HCT116 (cell line): ENCODE measurements around the gene TLCD5. TPM values are rescaled to one million over a fixed set of nuclear protein-coding genes. Genes with fewer than 3 reads are reported as not detected.

Source experiments
- ATAC-seq: fragments of 200-7000 bp; cut with Tn5 transposase; 2 replicates; pipeline ENCODE4 v1.9.1; 2020; ENCODE audit warnings: mild to moderate bottlenecking, moderate library complexity
- BruUV-seq: library from RNA; stranded (reverse); fragments of 400-500 nt; replicated peaks from 2 replicates; lab custom pipeline; 2021; lab: Mats Ljungman, UMichigan
- CTCF ChIA-PET: fragments of 300-600 bp; sonication (Branson Sonifier 250); formaldehyde crosslinking; loops from one replicate; lab custom pipeline; 2021; ENCODE audit warnings: antibody characterized with exemption; lab: Charles Lee
- POLR2A ChIA-PET: fragments of 300-600, 350-600 bp; sonication (Branson Sonifier 250); formaldehyde crosslinking; loops from one replicate; lab custom pipeline; 2021; ENCODE audit warnings: antibody characterized with exemption; lab: Charles Lee
- RAD21 ChIA-PET, 2 experiments: fragments of 300-600 bp; sonication (Branson Sonifier 250); formaldehyde crosslinking; loops; one replicate each; lab custom pipeline; 2023; ENCODE audit warnings: low total read pairs in 2 of 2; ENCODE audit not compliant: uncharacterized antibody in 2 of 2, unreplicated experiment in 2 of 2, low non-redundant PET in 1 of 2; lab: Charles Lee
- DNase-seq: peaks from one replicate; pipeline ENCODE4 v3.0.0-alpha.2; 2010; ENCODE audit warnings: low read depth, low spot score
- H2AFZ ChIP-seq: fragments of 200-600 bp; shearing (Covaris generic), sonication (generic); 2 replicates; pipeline ENCODE4 v1.6.1; 2017; ENCODE audit warnings: low read depth, mixed run types, mixed read lengths, antibody characterized with exemption, low read length; ENCODE audit not compliant: poor library complexity, severe bottlenecking
- H3K27ac ChIP-seq: 2 replicates; pipeline ENCODE4 v1.5.1; 2012; ENCODE audit warnings: low read depth, low read length
- H3K27me3 ChIP-seq: fragments of 200-600 bp; sonication (generic); 2 replicates; pipeline ENCODE4 v1.6.1; 2016; ENCODE audit warnings: mixed run types, low read length, mixed read lengths; ENCODE audit not compliant: insufficient read depth
- H3K36me3 ChIP-seq, 2 experiments: fragments of 200-500 bp in 1 of 2; fragments of 200-600 bp in 1 of 2; sonication (Bioruptor generic) in 1 of 2; sonication (generic) in 1 of 2; 2 replicates each; pipeline versions ENCODE4 v1.5.1 to v1.6.1; 2014 to 2016; ENCODE audit warnings: low read length in 2 of 2, inconsistent platforms in 1 of 2, mixed read lengths in 1 of 2, mixed run types in 1 of 2; ENCODE audit not compliant: insufficient read depth in 2 of 2, control insufficient read depth in 1 of 2
- H3K4me1 ChIP-seq, 2 experiments: fragments of 200-600 bp in 1 of 2; sonication (generic) in 1 of 2; 2 replicates each; pipeline versions ENCODE4 v1.5.1 to v1.6.1; 2012 to 2017; ENCODE audit warnings: low read length in 2 of 2, inconsistent platforms in 1 of 2, mild to moderate bottlenecking in 1 of 2, mixed read lengths in 1 of 2, mixed run types in 1 of 2, moderate library complexity in 1 of 2; ENCODE audit not compliant: insufficient read depth in 2 of 2, control insufficient read depth in 1 of 2
- H3K4me2 ChIP-seq: fragments of 200-600 bp; sonication (generic); 2 replicates; pipeline ENCODE4 v1.6.1; 2017; ENCODE audit warnings: mixed run types, low read length, mixed read lengths
- H3K4me3 ChIP-seq, 2 experiments: fragments of 200-600 bp in 1 of 2; sonication (generic) in 1 of 2; replicated peaks in 1 of 2; 2 replicates each; pipeline ENCODE4 v1.5.1; 2011 to 2016; ENCODE audit warnings: low read length in 2 of 2, control low read depth in 1 of 2, low read depth in 1 of 2, mild to moderate bottlenecking in 1 of 2, mixed read lengths in 1 of 2, mixed run types in 1 of 2
- H3K79me2 ChIP-seq: fragments of 200-600 bp; sonication (generic); 2 replicates; pipeline ENCODE4 v1.6.1; 2017; ENCODE audit warnings: mild to moderate bottlenecking, mixed run types, low read length, moderate library complexity, mixed read lengths; ENCODE audit not compliant: insufficient read depth
- H3K9ac ChIP-seq: fragments of 200-600 bp; sonication (generic); 2 replicates; pipeline ENCODE4 v1.6.1; 2016; ENCODE audit warnings: low read length, mixed read lengths
- H3K9me2 ChIP-seq: fragments of 200-600 bp; sonication (generic), shearing (Covaris generic); 2 replicates; pipeline ENCODE4 v1.6.1; 2017; ENCODE audit warnings: mixed run types, mild to moderate bottlenecking, moderate library complexity; ENCODE audit not compliant: insufficient read depth
- H3K9me3 ChIP-seq, 2 experiments: fragments of 200-500 bp in 1 of 2; fragments of 200-600 bp in 1 of 2; sonication (Bioruptor generic) in 1 of 2; sonication (generic) in 1 of 2; 2 replicates each; pipeline ENCODE4 v1.6.1; 2014 to 2017; ENCODE audit warnings: low read length in 2 of 2, mixed read lengths in 2 of 2, inconsistent platforms in 1 of 2, low read depth in 1 of 2, mild to moderate bottlenecking in 1 of 2, mixed run types in 1 of 2, moderate library complexity in 1 of 2; ENCODE audit not compliant: control insufficient read depth in 1 of 2, insufficient read depth in 1 of 2
- H4K20me1 ChIP-seq: fragments of 200-600 bp; sonication (generic), shearing (Covaris generic); 2 replicates; pipeline ENCODE4 v1.6.1; 2017; ENCODE audit warnings: mixed run types, mild to moderate bottlenecking, moderate library complexity; ENCODE audit not compliant: insufficient read depth
- ATF3 ChIP-seq: IDR thresholded peaks from 2 replicates; pipeline ENCODE4 v1.6.1; 2012
- EGR1 ChIP-seq: IDR thresholded peaks from 2 replicates; pipeline ENCODE4 v1.6.1; 2012; ENCODE audit warnings: low read depth
- ELF1 ChIP-seq: IDR thresholded peaks from 2 replicates; pipeline ENCODE4 v1.6.1; 2012; ENCODE audit warnings: low read depth, borderline replicate concordance
- EZH2 ChIP-seq: fragments of 200-600 bp; sonication (generic); IDR thresholded peaks from 2 replicates; pipeline ENCODE4 v1.6.1; 2017; ENCODE audit warnings: antibody characterized with exemption, mixed run types
- EZH2phosphoT487 ChIP-seq: fragments of 200-600 bp; IDR thresholded peaks from 2 replicates; pipeline ENCODE4 v1.6.1; 2018; ENCODE audit warnings: antibody characterized with exemption, borderline replicate concordance
- JUND ChIP-seq: IDR thresholded peaks from 2 replicates; pipeline ENCODE4 v1.6.1; 2012
- REST ChIP-seq: IDR thresholded peaks from 2 replicates; pipeline ENCODE4 v1.6.1; 2012; ENCODE audit warnings: low read depth
- SP1 ChIP-seq: IDR thresholded peaks from 2 replicates; pipeline ENCODE4 v1.6.1; 2012; ENCODE audit warnings: low read depth
- TCF7L2 ChIP-seq: IDR thresholded peaks from 2 replicates; pipeline ENCODE4 v1.7.0; 2011; ENCODE audit warnings: borderline replicate concordance, inconsistent platforms; ENCODE audit not compliant: insufficient read depth, insufficient read length; ENCODE audit errors: extremely low read depth
- ZFX ChIP-seq: fragments of 450-650 bp; IDR thresholded peaks from 2 replicates; pipeline ENCODE4 v1.6.1; 2017
- ZNF274 ChIP-seq: fragments of 200-500 bp; sonication (Bioruptor generic); IDR thresholded peaks from 2 replicates; pipeline ENCODE4 v1.6.1; 2014; ENCODE audit warnings: mild to moderate bottlenecking, low read depth, low read length, inconsistent platforms
- intact Hi-C: fragments of 100-400 bp; cut with micrococcal nuclease; formaldehyde crosslinking; loops from 2 replicates; pipeline ENCODE4 v1.10.0; 2022
- total RNA-seq: library from RNA; stranded (reverse); gene quantifications from one replicate; pipeline ENCODE4 v1.2.1, GENCODE V29; 2021; ENCODE audit not compliant: unreplicated experiment
- TF ChIP-seq, protein P1 (sequence below), 3 experiments: fragments of 200-600 bp in 1 of 3; sonication (generic) in 1 of 3; IDR thresholded peaks in 2 of 3; conservative IDR thresholded peaks in 1 of 3; 2 replicates each; pipeline ENCODE4 v1.5.1; 2012 to 2017; ENCODE audit warnings: low read depth in 2 of 3, low read length in 2 of 3, antibody characterized with exemption in 1 of 3, borderline replicate concordance in 1 of 3, control low read depth in 1 of 3, mild to moderate bottlenecking in 1 of 3, mixed read lengths in 1 of 3, mixed run types in 1 of 3, moderate library complexity in 1 of 3; ENCODE audit not compliant: insufficient read depth in 1 of 3

TLCD5 gene
- total RNA-seq, 1 experiment from 2014 or later: 9.1 TPM

DNA sequence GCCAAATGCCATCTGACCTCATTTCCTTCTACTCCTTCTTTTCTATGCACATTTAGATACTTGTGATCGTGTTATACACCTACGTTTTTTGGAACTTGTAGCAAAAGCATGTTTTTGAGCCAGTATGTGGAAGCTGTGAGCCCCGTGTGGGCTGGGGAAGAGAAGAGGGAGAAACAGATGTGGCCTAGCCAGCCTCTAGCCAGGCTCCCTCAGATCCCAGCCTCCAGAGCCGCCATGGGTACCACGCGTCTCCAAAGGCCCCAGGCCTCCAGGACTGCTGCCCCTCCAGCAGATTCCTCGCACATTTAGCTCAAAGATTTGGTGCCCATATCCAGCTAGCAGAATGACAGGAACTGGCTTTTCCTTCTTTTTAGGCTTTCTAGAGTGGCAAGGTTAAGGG is 17.0 kb upstream of the TLCD5 start:
- Histone ChIP-seq H3K27me3 (no peaks in the 10 kb centered on the region), H3K9ac (no peak overlapping the region), H3K79me2 (no peaks in the 10 kb centered on the region), H3K36me3 (no peaks in the 10 kb centered on the region), H4K20me1 (no peaks in the 10 kb centered on the region), H3K27ac (no peak overlapping the region), H3K4me3 (no peak overlapping the region), H3K9me2 (no peaks in the 10 kb centered on the region), H3K9me3 (no peaks in the 10 kb centered on the region), H2AFZ (no peak overlapping the region), H3K4me1 (peaks cover 20 to 60% of the 10 kb centered on the region in 2 experiments), H3K4me2 (peak overlapping the region; percentile 33)
- TF ChIP-seq ELF1: no peak
- TF ChIP-seq SP1: no peak
- TF ChIP-seq ZFX: no peak
- no peak for TF ChIP-seq EGR1
- no peak for TF ChIP-seq ZNF274
- TF ChIP-seq REST: no peak
- TF ChIP-seq TCF7L2: no peak
- no peak for TF ChIP-seq EZH2
- no peak for TF ChIP-seq JUND
- no peak for TF ChIP-seq ATF3
- no peak for TF ChIP-seq EZH2phosphoT487
- TF ChIP-seq, protein P1, sequence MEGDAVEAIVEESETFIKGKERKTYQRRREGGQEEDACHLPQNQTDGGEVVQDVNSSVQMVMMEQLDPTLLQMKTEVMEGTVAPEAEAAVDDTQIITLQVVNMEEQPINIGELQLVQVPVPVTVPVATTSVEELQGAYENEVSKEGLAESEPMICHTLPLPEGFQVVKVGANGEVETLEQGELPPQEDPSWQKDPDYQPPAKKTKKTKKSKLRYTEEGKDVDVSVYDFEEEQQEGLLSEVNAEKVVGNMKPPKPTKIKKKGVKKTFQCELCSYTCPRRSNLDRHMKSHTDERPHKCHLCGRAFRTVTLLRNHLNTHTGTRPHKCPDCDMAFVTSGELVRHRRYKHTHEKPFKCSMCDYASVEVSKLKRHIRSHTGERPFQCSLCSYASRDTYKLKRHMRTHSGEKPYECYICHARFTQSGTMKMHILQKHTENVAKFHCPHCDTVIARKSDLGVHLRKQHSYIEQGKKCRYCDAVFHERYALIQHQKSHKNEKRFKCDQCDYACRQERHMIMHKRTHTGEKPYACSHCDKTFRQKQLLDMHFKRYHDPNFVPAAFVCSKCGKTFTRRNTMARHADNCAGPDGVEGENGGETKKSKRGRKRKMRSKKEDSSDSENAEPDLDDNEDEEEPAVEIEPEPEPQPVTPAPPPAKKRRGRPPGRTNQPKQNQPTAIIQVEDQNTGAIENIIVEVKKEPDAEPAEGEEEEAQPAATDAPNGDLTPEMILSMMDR (IDR thresholded peaks at IDR 0.05 in 2 of 3, conservative IDR thresholded peaks at IDR 0.05 in 1 of 3; ENCODE audit: borderline replicate concordance in 1 of 3, insufficient read depth in 1 of 3, low read depth in 2 of 3, low read length in 2 of 3): no peak
- ChIA-PET CTCF (interaction anchor here (0.6 to 1.4 kb wide), 2 partner anchors 17 to 1372 kb away, joined by 3 to 4 read pairs; partner anchors contain the start of gene TLCD5), POLR2A (interaction anchor here (0.8 to 1.0 kb wide), 2 partner anchors 17 to 72 kb away, joined by 3 read pairs; partner anchors contain the start of gene TLCD5), RAD21 (no interaction called here)
- BruUV-seq: no TSS peak
- ATAC-seq (no peak), DNase-seq (no peak)
- intact Hi-C loops: no loop called here
